PC-3 (cell line): Measurements from ENCODE around the gene RASA2.

ENCODE experiments used
- CTCF ChIP-seq: fragments of 300-600 bp; sonication (generic); conservative IDR thresholded peaks from 2 replicates; pipeline ENCODE4 v1.5.1; 2017; ENCODE audit warnings: antibody characterized with exemption, low read depth, mild to moderate bottlenecking, low read length
- EZH2phosphoT487 ChIP-seq: fragments of 300-600 bp; sonication (generic); IDR thresholded peaks from 2 replicates; pipeline ENCODE4 v1.6.1; 2018; ENCODE audit warnings: mild to moderate bottlenecking, antibody characterized with exemption, low read length, borderline replicate concordance

- TF ChIP-seq EZH2phosphoT487 = no peak
- TF ChIP-seq CTCF = no peak
Observed at GRCh38 chr3:141653847-141654246, 167.0 kb downstream of the RASA2 start.
